GM18520 (cell line): ENCODE results near the gene SETX.

Source experiments
- ATAC-seq: cut with Tn5 transposase; IDR thresholded peaks from one replicate; pipeline ENCODE4 v1.9.1; 2021; ENCODE audit not compliant: unreplicated experiment

The SETX gene

DNA sequence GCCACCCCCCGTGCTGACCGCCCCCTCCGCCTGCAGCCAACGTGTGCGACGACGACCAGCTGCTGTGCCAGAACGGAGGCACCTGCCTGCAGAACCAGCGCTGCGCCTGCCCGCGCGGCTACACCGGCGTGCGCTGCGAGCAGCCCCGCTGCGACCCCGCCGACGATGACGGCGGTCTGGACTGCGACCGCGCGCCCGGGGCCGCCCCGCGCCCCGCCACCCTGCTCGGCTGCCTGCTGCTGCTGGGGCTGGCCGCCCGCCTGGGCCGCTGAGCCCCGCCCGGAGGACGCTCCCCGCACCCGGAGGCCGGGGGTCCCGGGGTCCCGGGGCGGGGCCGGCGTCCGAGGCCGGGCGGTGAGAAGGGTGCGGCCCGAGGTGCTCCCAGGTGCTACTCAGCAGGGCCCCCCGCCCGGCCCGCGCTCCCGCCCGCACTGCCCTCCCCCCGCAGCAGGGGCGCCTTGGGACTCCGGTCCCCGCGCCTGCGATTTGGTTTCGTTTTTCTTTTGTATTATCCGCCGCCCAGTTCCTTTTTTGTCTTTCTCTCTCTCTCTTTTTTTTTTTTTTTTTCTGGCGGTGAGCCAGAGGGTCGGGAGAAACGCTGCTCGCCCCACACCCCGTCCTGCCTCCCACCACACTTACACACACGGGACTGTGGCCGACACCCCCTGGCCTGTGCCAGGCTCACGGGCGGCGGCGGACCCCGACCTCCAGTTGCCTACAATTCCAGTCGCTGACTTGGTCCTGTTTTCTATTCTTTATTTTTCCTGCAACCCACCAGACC is 112.8 kb downstream of the SETX start:
- no peak for ATAC-seq

DNA sequence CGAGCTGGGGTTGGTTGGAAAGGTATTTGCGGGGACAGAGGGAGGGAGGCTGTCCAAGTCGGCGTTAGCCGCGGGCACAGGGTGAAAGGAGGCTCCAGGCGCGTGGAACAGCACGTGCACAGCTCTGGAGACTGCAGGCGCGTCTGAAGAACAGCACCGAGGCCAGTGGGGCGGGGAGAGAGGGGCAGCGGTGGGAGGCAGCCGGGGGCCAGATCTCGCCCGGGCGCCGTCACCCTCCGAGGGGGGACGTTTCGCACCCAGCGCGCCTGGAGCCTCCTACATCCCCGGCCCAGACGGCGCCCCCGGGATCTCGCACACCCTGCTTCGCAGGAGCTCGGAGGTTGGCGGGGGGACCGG is 113.3 kb downstream of the SETX start:
- no peak for ATAC-seq

- peak; percentile 59 for ATAC-seq
These were observed 113.8 kb downstream of the SETX start for GRCh38 chr9:132240841-132241482.

DNA sequence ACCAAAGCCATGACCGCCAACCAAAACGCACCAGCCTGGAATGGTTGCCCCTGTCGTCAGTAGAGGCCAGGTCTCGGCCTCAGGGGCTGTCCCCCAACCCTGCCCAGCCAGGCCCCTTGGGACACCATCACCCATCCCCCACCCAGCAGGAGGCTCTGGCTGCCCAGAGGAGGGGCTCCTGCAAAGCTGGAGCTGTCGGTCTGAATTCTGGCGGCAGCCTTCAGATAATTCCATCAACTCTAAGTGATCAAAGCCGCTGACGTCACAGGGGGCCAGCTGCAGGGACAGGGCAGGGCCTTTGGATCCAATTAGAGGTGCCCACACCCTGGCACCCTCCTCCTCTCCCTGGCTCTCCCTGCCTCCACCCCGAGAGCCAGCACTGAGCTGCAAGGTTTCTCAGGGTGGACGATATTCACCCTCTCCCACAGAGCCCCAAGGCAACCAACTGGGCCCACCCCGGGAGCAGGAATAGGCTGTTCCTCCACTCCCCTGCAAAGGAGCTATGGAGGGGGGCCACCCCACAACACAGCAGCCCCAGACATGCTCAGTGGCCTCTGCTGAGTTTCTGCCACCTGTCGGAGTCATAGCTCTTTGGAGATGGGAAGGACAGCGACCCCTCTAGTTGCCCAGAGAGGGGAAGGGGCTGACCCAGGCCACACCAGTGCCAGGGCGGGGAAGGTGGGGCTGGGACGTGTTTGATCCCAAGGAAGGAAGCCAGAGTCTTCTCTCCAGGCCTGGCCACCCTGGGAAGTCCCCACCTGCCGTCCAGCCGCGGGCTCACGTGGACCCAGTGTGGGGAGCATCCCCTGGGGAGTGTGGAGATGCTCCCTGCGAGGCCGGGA is 114.6 kb downstream of the SETX start:
- ATAC-seq = no peak

DNA sequence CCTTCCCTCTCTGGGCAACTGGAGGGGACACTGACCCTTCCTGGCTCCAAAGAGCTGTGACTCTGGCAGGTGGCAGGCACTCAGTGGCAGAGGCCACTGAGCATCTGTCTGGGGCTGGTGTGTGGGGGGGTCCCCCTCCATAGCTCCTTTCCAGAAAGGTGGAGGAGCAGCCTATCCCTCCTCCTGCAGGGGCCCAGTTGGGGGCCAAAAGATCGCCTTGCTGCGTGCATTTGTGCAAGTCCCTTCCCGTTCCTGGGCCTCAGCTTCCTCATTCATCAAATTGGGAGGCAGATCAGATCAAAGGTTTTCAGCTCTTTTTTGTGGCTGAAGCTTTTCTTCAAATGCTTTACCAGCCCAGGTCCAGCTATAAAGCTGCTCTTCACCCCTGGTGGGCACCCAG is 115.3 kb downstream of the SETX start:
- no peak for ATAC-seq

- ATAC-seq = no peak
These were observed 115.8 kb downstream of the SETX start for GRCh38 chr9:132238992-132239391.

DNA sequence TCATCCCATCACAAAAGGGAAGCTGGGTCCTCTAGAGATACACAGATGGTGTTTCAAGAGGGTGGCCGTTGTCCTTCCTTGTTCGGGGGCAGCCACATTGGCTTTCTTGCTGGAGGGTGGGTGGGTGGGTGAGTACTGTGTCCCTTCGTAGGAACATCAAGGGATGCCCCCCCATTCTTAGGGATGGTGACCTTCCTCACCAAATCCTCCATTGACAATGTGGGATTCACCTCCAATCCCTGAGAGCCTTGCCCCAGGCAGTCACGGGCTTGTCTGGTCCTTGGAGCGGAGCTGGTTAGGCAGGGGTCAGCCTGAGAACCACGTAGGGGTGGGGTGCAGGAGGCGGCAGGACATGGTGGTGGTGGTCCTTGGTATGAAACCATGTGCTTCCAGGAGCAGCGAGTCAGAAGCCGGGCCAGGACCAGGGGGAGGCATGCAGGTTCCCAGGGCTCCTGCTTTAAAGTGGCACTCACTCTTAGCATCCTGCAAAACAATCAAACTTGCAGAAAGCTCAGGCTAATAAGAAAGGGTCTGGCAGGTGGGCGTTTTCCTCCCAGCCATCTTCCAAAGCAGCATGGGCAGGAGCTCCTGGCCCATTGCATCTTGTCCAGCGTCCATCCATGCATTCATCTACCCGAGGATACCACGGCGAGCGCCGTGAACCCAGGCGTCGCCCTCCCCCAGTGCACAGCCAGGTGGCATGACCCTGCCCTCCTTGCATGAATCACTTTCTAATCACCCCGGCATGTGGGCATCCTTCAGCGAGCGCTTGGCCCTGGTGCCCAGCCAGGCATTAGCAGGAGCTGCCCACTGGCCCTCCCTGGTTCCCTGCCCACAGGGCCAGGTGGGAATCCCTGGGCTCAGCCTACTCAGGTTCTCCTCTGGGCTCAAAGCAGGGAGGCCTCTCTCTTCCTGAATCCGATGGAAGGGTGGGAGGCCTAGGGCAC is 116.5 kb downstream of the SETX start:
- no peak for ATAC-seq

DNA sequence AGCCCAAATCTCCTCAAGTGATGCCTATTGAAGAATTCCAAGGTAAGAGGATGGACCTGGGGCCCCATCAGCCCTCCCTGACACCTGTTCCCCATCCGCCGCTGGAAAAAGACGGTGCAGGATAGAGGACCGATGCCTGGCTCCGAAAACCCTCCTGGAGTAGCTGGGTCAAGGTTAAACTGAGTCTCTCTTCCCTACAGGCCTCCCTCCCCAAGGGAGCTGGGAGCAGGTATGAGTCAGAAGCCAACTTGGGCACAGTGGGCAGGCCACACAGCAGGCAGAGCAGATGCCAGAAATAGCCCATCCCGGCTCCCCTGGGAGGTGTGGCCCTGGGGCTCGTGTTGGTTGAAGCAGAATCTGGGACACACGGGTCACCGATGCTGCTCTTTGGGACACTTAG is 117.3 kb downstream of the SETX start:
- ATAC-seq = no peak

DNA sequence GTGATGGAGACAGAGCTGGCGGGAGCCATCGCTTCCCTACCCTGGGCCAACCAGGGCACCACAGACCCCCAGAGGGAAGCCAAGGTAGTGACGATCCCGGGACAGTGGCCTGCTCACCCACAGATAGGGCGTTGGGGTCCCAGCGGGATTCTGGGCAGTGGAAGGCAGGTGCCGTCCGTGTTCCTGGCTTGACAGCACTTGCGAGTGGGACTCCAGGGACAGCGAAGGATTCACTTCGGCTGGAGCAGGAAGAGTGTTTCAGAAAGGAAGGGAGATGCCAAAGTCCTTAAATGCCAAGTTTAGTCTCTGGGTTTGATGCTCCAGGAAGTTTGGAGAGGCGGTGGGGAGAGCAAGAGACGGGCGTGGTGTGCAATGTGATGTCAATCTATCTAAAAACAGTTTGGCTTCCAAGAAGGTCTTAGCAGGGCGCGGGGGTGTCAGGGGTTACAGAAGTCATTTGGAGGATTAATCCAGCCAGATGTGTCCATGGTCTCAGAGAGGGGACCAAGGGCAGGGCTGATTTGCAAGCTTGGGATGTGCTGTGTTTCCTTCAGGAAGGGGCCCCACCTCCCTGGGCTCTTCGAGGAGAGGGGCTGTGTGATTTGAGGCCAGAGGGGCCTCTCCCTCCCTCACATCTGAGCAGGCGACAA is 118.0 kb downstream of the SETX start:
- ATAC-seq = no peak

- ATAC-seq = no peak
These were observed 118.7 kb downstream of the SETX start for GRCh38 chr9:132235894-132236661.

- no peak for ATAC-seq
These were observed 119.7 kb downstream of the SETX start for GRCh38 chr9:132235125-132235524.

GRCh38 chr9:132234535-132234934 is 120.3 kb downstream of the SETX start:
- ATAC-seq = no peak

GRCh38 chr9:132233138-132233537 is 121.6 kb downstream of the SETX start:
- no peak for ATAC-seq

GRCh38 chr9:132232522-132232921 is 122.3 kb downstream of the SETX start:
- no peak for ATAC-seq

DNA sequence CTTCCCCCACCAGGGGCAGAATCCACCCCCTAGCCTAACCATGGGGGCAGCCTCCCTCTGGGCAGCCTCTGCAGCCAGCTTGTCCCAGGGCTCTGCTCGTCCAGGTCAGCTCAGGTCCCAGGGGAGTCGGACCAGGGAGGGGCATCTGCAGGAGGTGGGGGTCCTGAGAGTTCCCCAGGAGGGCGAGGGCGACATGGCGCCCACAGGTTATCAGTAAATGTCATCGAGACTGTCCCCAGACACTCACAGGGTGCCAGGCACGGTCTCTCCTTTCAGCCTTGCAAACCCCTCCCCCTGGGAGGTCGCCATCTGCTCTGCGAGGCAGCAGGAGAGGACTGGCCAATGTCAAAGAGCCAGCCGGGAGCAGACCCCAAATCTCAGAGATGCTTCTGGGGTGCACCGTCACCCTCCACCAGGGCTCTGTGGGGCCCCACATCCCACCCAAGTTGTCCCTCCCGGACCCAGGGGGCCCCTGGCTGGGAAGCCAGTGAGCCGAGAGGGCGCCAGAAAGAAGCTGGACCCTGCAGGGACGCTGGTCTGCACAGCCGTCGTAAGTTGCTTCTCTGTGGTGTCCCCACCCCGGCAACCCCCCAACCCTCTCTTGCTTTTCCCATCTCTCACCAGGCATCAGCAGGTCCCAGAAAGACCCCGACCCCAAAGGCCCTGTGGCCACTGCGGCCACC is 123.6 kb downstream of the SETX start:
- ATAC-seq = no peak

- no peak for ATAC-seq
These were observed 124.2 kb downstream of the SETX start for GRCh38 chr9:132230605-132231004.

- ATAC-seq = no peak
These were observed 126.7 kb downstream of the SETX start for GRCh38 chr9:132228062-132228461.

DNA sequence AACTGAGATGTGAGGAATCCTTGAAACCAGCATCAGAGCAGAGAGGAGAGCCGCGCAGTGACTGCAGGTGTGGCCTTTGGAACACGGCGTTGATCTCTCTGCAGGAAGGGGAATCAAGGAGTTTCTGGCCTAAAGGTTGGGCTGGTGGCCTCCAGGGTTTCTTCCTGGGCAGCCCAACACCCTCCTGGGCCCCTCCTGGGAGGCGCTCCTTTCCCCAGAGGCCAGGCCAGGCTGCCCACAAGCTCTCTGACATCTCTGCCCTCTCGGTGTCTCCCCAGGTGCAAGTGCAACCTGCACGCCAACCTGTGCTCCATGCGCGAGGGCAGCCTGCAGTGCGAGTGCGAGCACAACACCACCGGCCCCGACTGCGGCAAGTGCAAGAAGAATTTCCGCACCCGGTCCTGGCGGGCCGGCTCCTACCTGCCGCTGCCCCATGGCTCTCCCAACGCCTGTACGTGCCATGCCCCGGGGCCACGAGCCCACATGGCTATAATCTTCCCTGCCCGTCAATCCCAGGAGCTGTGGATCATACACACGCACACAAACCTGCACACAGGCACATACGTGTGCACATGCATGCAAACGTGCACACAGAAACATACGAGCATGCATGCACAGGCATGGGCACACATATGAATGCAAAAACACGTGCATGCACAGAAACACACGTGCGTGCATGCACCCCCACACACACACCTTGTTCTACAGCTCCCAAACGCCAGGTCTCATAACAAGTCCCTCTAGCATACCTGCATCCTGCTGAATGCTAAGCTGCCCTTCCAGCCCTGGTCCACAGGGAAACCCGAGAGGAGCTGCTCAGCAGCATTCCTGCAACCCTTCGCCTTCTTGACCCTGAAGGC is 128.0 kb downstream of the SETX start:
- no peak for ATAC-seq
